HEK293T (cell line): ENCODE results near the gene PLB1.

ENCODE experiments used
- CTCF ChIA-PET: fragments of 350-600 bp; formaldehyde crosslinking; extraction: SDS; loops from one replicate; lab custom pipeline; 2021; ENCODE audit warnings: antibody characterized with exemption, inconsistent platforms; lab: Yijun Ruan, JAX
- POLR2A ChIA-PET: fragments of 350-600 bp; formaldehyde crosslinking; extraction: SDS; loops from one replicate; lab custom pipeline; 2020; ENCODE audit warnings: antibody characterized with exemption, inconsistent platforms; lab: Yijun Ruan, JAX
- DNase-seq: peaks from one replicate; pipeline ENCODE4 v3.0.0; 2012; ENCODE audit warnings: mixed read lengths; ENCODE audit errors: extremely low spot score
- ARNT ChIP-seq: fragments of 450-650 bp; IDR thresholded peaks from 2 replicates; pipeline ENCODE4 v1.6.1; 2017; ENCODE audit warnings: mild to moderate bottlenecking
- BHLHE40 ChIP-seq: fragments of 450-650 bp; IDR thresholded peaks from 2 replicates; pipeline ENCODE4 v1.6.1; 2016; ENCODE audit warnings: mild to moderate bottlenecking, moderate library complexity, borderline replicate concordance
- CTBP1 ChIP-seq: fragments of 450-650 bp; IDR thresholded peaks from 2 replicates; pipeline ENCODE4 v1.6.1; 2016; ENCODE audit warnings: borderline replicate concordance
- ELF4 ChIP-seq: fragments of 450-650 bp; IDR thresholded peaks from 2 replicates; pipeline ENCODE4 v1.6.1; 2017; ENCODE audit warnings: antibody characterized with exemption
- FOXA1 ChIP-seq: fragments of 450-650 bp; IDR thresholded peaks from 2 replicates; pipeline ENCODE4 v1.6.1; 2016; ENCODE audit warnings: mild to moderate bottlenecking
- FOXK2 ChIP-seq: fragments of 450-650 bp; IDR thresholded peaks from 2 replicates; pipeline ENCODE4 v1.6.1; 2016; ENCODE audit warnings: mild to moderate bottlenecking
- FOXM1 ChIP-seq: fragments of 450-650 bp; IDR thresholded peaks from 2 replicates; pipeline ENCODE4 v1.6.1; 2017; ENCODE audit warnings: mild to moderate bottlenecking, borderline replicate concordance
- HDGF ChIP-seq: fragments of 450-650 bp; IDR thresholded peaks from 2 replicates; pipeline ENCODE4 v1.6.1; 2017; ENCODE audit warnings: antibody characterized with exemption, borderline replicate concordance
- L3MBTL2 ChIP-seq: fragments of 450-650 bp; conservative IDR thresholded peaks from 2 replicates; pipeline ENCODE4 v1.6.1; 2016; ENCODE audit warnings: mild to moderate bottlenecking
- LEF1 ChIP-seq: fragments of 450-650 bp; IDR thresholded peaks from 2 replicates; pipeline ENCODE4 v1.6.1; 2017; ENCODE audit warnings: mild to moderate bottlenecking, borderline replicate concordance
- NFRKB ChIP-seq: fragments of 450-650 bp; IDR thresholded peaks from 2 replicates; pipeline ENCODE4 v1.6.1; 2016; ENCODE audit warnings: mild to moderate bottlenecking, moderate library complexity
- PKNOX1 ChIP-seq: fragments of 450-650 bp; IDR thresholded peaks from 2 replicates; pipeline ENCODE4 v1.6.1; 2016
- SP1 ChIP-seq: fragments of 450-650 bp; IDR thresholded peaks from 2 replicates; pipeline ENCODE4 v1.6.1; 2017
- SUZ12 ChIP-seq: fragments of 450-650 bp; IDR thresholded peaks from 2 replicates; pipeline ENCODE4 v1.6.1; 2016; ENCODE audit warnings: mild to moderate bottlenecking
- TARDBP ChIP-seq: fragments of 450-650 bp; IDR thresholded peaks from 2 replicates; pipeline ENCODE4 v1.6.1; 2016
- ZNF384 ChIP-seq: fragments of 450-650 bp; IDR thresholded peaks from 2 replicates; pipeline ENCODE4 v1.6.1; 2016

Gene PLB1

GRCh38 chr2:28604284-28604843 lies 108.5 kb downstream of the PLB1 start:
- DNase-seq, result no peak
- POLR2A ChIA-PET, result no interaction called here
- CTCF ChIA-PET, result interaction anchor here (2.5 kb wide), 1 partner anchor 10 kb away, joined by 5 read pairs; no protein-coding TSS in a partner anchor
- TF ChIP-seq ARNT, result no peak
- TF ChIP-seq BHLHE40, result no peak
- no peak for TF ChIP-seq SUZ12
- TF ChIP-seq FOXA1, result no peak
- TF ChIP-seq FOXK2, result no peak
- TF ChIP-seq PKNOX1, result no peak
- TF ChIP-seq SP1, result no peak
- no peak for TF ChIP-seq LEF1
- TF ChIP-seq ELF4, result no peak
- no peak for TF ChIP-seq HDGF
- TF ChIP-seq ZNF384, result no peak
- no peak for TF ChIP-seq FOXM1
- no peak for TF ChIP-seq NFRKB
- no peak for TF ChIP-seq CTBP1
- TF ChIP-seq L3MBTL2, result no peak
- TF ChIP-seq TARDBP, result no peak

GRCh38 chr2:28606986-28607441 lies 111.2 kb downstream of the PLB1 start:
- TF ChIP-seq TARDBP (no peak), L3MBTL2 (no peak), SP1 (no peak), SUZ12 (no peak), BHLHE40 (no peak)
- POLR2A ChIA-PET, result no interaction called here
- CTCF ChIA-PET, result interaction anchor here (2.5 kb wide), 1 partner anchor 13 kb away, joined by 5 read pairs; no protein-coding TSS in a partner anchor
- no peak for DNase-seq

- TF ChIP-seq LEF1 (no peak), TARDBP (no peak), ARNT (no peak), FOXA1 (no peak), ZNF384 (no peak), NFRKB (no peak), ELF4 (no peak), L3MBTL2 (no peak), CTBP1 (no peak), HDGF (no peak), BHLHE40 (no peak), SUZ12 (no peak), FOXM1 (no peak), PKNOX1 (no peak), SP1 (no peak)
- no peak for DNase-seq
- ChIA-PET POLR2A (no interaction called here), CTCF (interaction anchor here (1.2 to 1.5 kb wide), 2 partner anchors 14 to 15 kb away, joined by 4 read pairs; no protein-coding TSS in a partner anchor)
These were observed 112.1 kb downstream of the PLB1 start for GRCh38 chr2:28607730-28608499.

GRCh38 chr2:28608500-28609424 lies 112.9 kb downstream of the PLB1 start:
- POLR2A ChIA-PET, result no interaction called here
- TF ChIP-seq PKNOX1 (no peak), SP1 (no peak), FOXA1 (no peak), L3MBTL2 (no peak), ARNT (no peak), ELF4 (no peak), NFRKB (no peak), CTBP1 (no peak), TARDBP (no peak), FOXM1 (no peak), SUZ12 (no peak), HDGF (no peak), ZNF384 (no peak), FOXK2 (no peak), BHLHE40 (no peak)
- CTCF ChIA-PET, result interaction anchor here (1.2 to 1.5 kb wide), 2 partner anchors 15 to 16 kb away, joined by 4 read pairs; no protein-coding TSS in a partner anchor
- DNase-seq, result no peak
